HUES48 (cell line): ENCODE measurements around the gene MARCKS.

ENCODE experiments used
- H3K27ac ChIP-seq: one replicate; pipeline ENCODE4 v1.7.0; 2013; ENCODE audit warnings: low read depth, low read length, inconsistent platforms
- H3K27me3 ChIP-seq: 2 replicates; pipeline ENCODE4 v1.6.1; 2013; ENCODE audit warnings: mild to moderate bottlenecking, low read length; ENCODE audit not compliant: control insufficient read depth, insufficient read depth
- H3K36me3 ChIP-seq: 2 replicates; pipeline ENCODE4 v1.6.1; 2013; ENCODE audit warnings: low read length; ENCODE audit not compliant: control insufficient read depth, insufficient read depth
- H3K4me1 ChIP-seq: 2 replicates; pipeline ENCODE4 v1.6.1; 2013; ENCODE audit warnings: mild to moderate bottlenecking, low read length; ENCODE audit not compliant: control insufficient read depth, insufficient read depth
- H3K4me3 ChIP-seq: 2 replicates; pipeline ENCODE4 v1.5.1; 2013; ENCODE audit warnings: mild to moderate bottlenecking, low read depth, low read length
- H3K9ac ChIP-seq: 2 replicates; pipeline ENCODE4 v1.6.1; 2013; ENCODE audit warnings: mild to moderate bottlenecking, low read depth, low read length, moderate library complexity
- H3K9me3 ChIP-seq: 2 replicates; pipeline ENCODE4 v1.6.1; 2013; ENCODE audit warnings: low read length; ENCODE audit not compliant: control insufficient read depth, insufficient read depth

Gene MARCKS

GRCh38 chr6:113862112-113862511 is 5.0 kb downstream of the MARCKS start:
- no peak overlapping the region for H3K9ac ChIP-seq

GRCh38 chr6:113870917-113871316 is 13.8 kb downstream of the MARCKS start:
- Histone ChIP-seq H3K27ac (no peak overlapping the region), H3K4me3 (no peak overlapping the region), H3K4me1 (peaks cover 5% of the 10 kb centered on the region; the same call in 1 of the 2 replicates)

More at GRCh38 chr6:113862112-113862511, 5.0 kb downstream of the MARCKS start:
- no peaks in the 10 kb centered on the region for H3K9me3 ChIP-seq
- peaks cover 23% of the 10 kb centered on the region for H3K36me3 ChIP-seq
- H3K4me1 ChIP-seq: no peaks in the 10 kb centered on the region
- H3K27me3 ChIP-seq: no peaks in the 10 kb centered on the region
- H3K27ac ChIP-seq: no peak overlapping the region
- no peak overlapping the region for H3K4me3 ChIP-seq

GRCh38 chr6:113871975-113872374 is 14.8 kb downstream of the MARCKS start:
- Histone ChIP-seq H3K36me3 (no peaks in the 10 kb centered on the region), H3K27me3 (no peaks in the 10 kb centered on the region), H3K4me3 (no peak overlapping the region), H3K27ac (no peak overlapping the region), H3K9me3 (no peaks in the 10 kb centered on the region), H3K4me1 (peaks cover 5% of the 10 kb centered on the region; the same call in 1 of the 2 replicates), H3K9ac (no peak overlapping the region)

More at GRCh38 chr6:113870917-113871316, 13.8 kb downstream of the MARCKS start:
- H3K9me3 ChIP-seq: no peaks in the 10 kb centered on the region
- H3K36me3 ChIP-seq: no peaks in the 10 kb centered on the region
- no peaks in the 10 kb centered on the region for H3K27me3 ChIP-seq
- H3K9ac ChIP-seq: no peak overlapping the region

GRCh38 chr6:113873043-113873667 is 16.0 kb downstream of the MARCKS start:
- no peak overlapping the region for H3K9ac ChIP-seq
- peaks cover 5% of the 10 kb centered on the region; the same call in 1 of the 2 replicates for H3K4me1 ChIP-seq
- no peaks in the 10 kb centered on the region for H3K36me3 ChIP-seq
- H3K27ac ChIP-seq: no peak overlapping the region
- H3K4me3 ChIP-seq: no peak overlapping the region
- no peaks in the 10 kb centered on the region for H3K27me3 ChIP-seq
- H3K9me3 ChIP-seq: no peaks in the 10 kb centered on the region

- no peaks in the 10 kb centered on the region for H3K27me3 ChIP-seq
- H3K4me3 ChIP-seq: no peak overlapping the region
- H3K4me1 ChIP-seq: peaks cover 5% of the 10 kb centered on the region; the same call in 1 of the 2 replicates
- no peaks in the 10 kb centered on the region for H3K36me3 ChIP-seq
- no peaks in the 10 kb centered on the region for H3K9me3 ChIP-seq
- H3K9ac ChIP-seq: no peak overlapping the region
- H3K27ac ChIP-seq: no peak overlapping the region
Observed at GRCh38 chr6:113875470-113875869, 18.3 kb downstream of the MARCKS start.

GRCh38 chr6:113876695-113877094 is 19.6 kb downstream of the MARCKS start:
- Histone ChIP-seq H3K27me3 (no peaks in the 10 kb centered on the region), H3K9me3 (no peaks in the 10 kb centered on the region)

GRCh38 chr6:113879186-113880096 is 22.3 kb downstream of the MARCKS start:
- no peak overlapping the region for H3K27ac ChIP-seq
- peaks cover 5% of the 10 kb centered on the region; the same call in 1 of the 2 replicates for H3K4me1 ChIP-seq
- no peaks in the 10 kb centered on the region for H3K9me3 ChIP-seq
- H3K4me3 ChIP-seq: no peak overlapping the region
- no peaks in the 10 kb centered on the region for H3K36me3 ChIP-seq
- no peaks in the 10 kb centered on the region for H3K27me3 ChIP-seq
- no peak overlapping the region for H3K9ac ChIP-seq

More at GRCh38 chr6:113876695-113877094, 19.6 kb downstream of the MARCKS start:
- Histone ChIP-seq H3K27ac (no peak overlapping the region), H3K36me3 (no peaks in the 10 kb centered on the region), H3K4me3 (no peak overlapping the region), H3K9ac (no peak overlapping the region), H3K4me1 (peaks cover 5% of the 10 kb centered on the region; the same call in 1 of the 2 replicates)

- Histone ChIP-seq H3K4me3 (no peak overlapping the region), H3K9me3 (no peaks in the 10 kb centered on the region), H3K36me3 (no peaks in the 10 kb centered on the region), H3K9ac (no peak overlapping the region), H3K27me3 (no peaks in the 10 kb centered on the region), H3K4me1 (no peaks in the 10 kb centered on the region), H3K27ac (no peak overlapping the region)
Observed at GRCh38 chr6:113881478-113881980, 24.4 kb downstream of the MARCKS start.

GRCh38 chr6:113882336-113883022 is 25.3 kb downstream of the MARCKS start:
- H3K27me3 ChIP-seq: no peaks in the 10 kb centered on the region
- H3K4me3 ChIP-seq: no peak overlapping the region
- H3K4me1 ChIP-seq: no peaks in the 10 kb centered on the region
- no peaks in the 10 kb centered on the region for H3K9me3 ChIP-seq
- H3K9ac ChIP-seq: no peak overlapping the region
- no peaks in the 10 kb centered on the region for H3K36me3 ChIP-seq
- H3K27ac ChIP-seq: no peak overlapping the region

GRCh38 chr6:113884011-113884410 is 26.9 kb downstream of the MARCKS start:
- H3K9me3 ChIP-seq: no peaks in the 10 kb centered on the region
- no peaks in the 10 kb centered on the region for H3K4me1 ChIP-seq
- H3K4me3 ChIP-seq: no peak overlapping the region
- H3K27ac ChIP-seq: no peak overlapping the region
- no peak overlapping the region for H3K9ac ChIP-seq
- no peaks in the 10 kb centered on the region for H3K36me3 ChIP-seq
- no peaks in the 10 kb centered on the region for H3K27me3 ChIP-seq
